ENCODE data around the gene LIPC. TPM values are rescaled to one million over a fixed set of nuclear protein-coding genes. Genes with fewer than 3 reads are reported as not detected.

The LIPC gene
- total RNA-seq, 1 donor from 2014 or later, result 1.0 TPM

GRCh38 chr15:58404722-58405121 is 27.1 kb upstream of the LIPC start:
- no peaks in the 10 kb centered on the region for H3K36me3 ChIP-seq
- no peak for ATAC-seq

GRCh38 chr15:58405865-58406264 is 25.9 kb upstream of the LIPC start:
- H3K27me3 ChIP-seq (ENCODE audit: low read depth), result no peaks in the 10 kb centered on the region
- intact Hi-C loops (cut with DNase I), result no loop called here
- no peaks in the 10 kb centered on the region for H3K4me1 ChIP-seq
- TF ChIP-seq, protein P1, sequence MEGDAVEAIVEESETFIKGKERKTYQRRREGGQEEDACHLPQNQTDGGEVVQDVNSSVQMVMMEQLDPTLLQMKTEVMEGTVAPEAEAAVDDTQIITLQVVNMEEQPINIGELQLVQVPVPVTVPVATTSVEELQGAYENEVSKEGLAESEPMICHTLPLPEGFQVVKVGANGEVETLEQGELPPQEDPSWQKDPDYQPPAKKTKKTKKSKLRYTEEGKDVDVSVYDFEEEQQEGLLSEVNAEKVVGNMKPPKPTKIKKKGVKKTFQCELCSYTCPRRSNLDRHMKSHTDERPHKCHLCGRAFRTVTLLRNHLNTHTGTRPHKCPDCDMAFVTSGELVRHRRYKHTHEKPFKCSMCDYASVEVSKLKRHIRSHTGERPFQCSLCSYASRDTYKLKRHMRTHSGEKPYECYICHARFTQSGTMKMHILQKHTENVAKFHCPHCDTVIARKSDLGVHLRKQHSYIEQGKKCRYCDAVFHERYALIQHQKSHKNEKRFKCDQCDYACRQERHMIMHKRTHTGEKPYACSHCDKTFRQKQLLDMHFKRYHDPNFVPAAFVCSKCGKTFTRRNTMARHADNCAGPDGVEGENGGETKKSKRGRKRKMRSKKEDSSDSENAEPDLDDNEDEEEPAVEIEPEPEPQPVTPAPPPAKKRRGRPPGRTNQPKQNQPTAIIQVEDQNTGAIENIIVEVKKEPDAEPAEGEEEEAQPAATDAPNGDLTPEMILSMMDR (IDR thresholded peaks at IDR 0.05), result no peak
- no peaks in the 10 kb centered on the region for H3K36me3 ChIP-seq
- no peak for ATAC-seq
- H3K27ac ChIP-seq, result no peak overlapping the region
- no peaks in the 10 kb centered on the region for H3K9me3 ChIP-seq
- no peak for DNase-seq
- H3K4me3 ChIP-seq, result no peak overlapping the region

More at GRCh38 chr15:58404722-58405121, 27.1 kb upstream of the LIPC start:
- Histone ChIP-seq H3K27me3 (ENCODE audit: low read depth) (no peaks in the 10 kb centered on the region), H3K9me3 (no peaks in the 10 kb centered on the region), H3K27ac (no peak overlapping the region), H3K4me1 (no peaks in the 10 kb centered on the region), H3K4me3 (no peak overlapping the region)
- TF ChIP-seq, protein P1 (IDR thresholded peaks at IDR 0.05), result no peak
- intact Hi-C loops (cut with DNase I), result no loop called here
- DNase-seq, result no peak

- Histone ChIP-seq H3K9me3 (no peaks in the 10 kb centered on the region), H3K27me3 (ENCODE audit: low read depth) (no peaks in the 10 kb centered on the region), H3K36me3 (no peaks in the 10 kb centered on the region), H3K27ac (no peak overlapping the region), H3K4me3 (no peak overlapping the region), H3K4me1 (no peaks in the 10 kb centered on the region)
- intact Hi-C loops (cut with DNase I), result no loop called here
- no peak for DNase-seq
- no peak for ATAC-seq
- TF ChIP-seq, protein P1 (IDR thresholded peaks at IDR 0.05), result no peak
Measured at GRCh38 chr15:58406811-58407210, 25.0 kb upstream of the LIPC start.

DNA sequence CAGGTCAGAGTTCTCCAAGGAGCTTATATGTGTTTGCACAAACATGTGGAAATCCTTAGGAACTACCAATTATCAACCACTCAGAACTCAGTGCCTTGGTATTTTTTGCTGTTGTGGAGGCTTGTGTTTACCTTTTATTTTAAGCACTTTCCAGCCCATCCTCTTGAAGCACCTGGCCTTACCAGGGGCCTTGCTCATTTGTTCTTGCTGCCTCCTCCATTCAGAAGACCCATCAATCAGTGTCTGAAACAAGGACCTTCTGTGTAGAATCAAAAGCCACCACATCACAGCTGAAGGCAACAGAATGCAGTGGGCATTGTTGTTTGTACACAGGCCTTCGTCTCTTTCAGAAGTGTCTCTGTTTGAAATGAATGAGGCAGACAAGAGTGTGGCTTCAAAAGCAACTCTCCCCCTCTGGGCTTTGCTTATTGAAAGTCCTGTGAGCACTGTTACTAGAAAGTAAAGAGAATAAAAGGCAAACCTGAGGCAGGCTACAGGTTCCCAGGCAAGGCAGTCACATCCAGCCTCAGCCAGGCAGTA is 24.5 kb upstream of the LIPC start:
- intact Hi-C loops (cut with DNase I), result no loop called here

GRCh38 chr15:58407778-58408177 is 24.0 kb upstream of the LIPC start:
- intact Hi-C loops (cut with DNase I), result no loop called here
- H3K27me3 ChIP-seq (ENCODE audit: low read depth), result no peaks in the 10 kb centered on the region
- DNase-seq, result no peak
- no peaks in the 10 kb centered on the region for H3K36me3 ChIP-seq
- no peak for ATAC-seq
- H3K4me1 ChIP-seq, result no peaks in the 10 kb centered on the region
- H3K4me3 ChIP-seq, result no peak overlapping the region
- H3K27ac ChIP-seq, result no peak overlapping the region
- no peaks in the 10 kb centered on the region for H3K9me3 ChIP-seq
- TF ChIP-seq, protein P1 (IDR thresholded peaks at IDR 0.05), result no peak

More for the DNA sequence above, 24.5 kb upstream of the LIPC start:
- TF ChIP-seq, protein P1 (IDR thresholded peaks at IDR 0.05), result no peak
- Histone ChIP-seq H3K9me3 (no peaks in the 10 kb centered on the region), H3K4me3 (no peak overlapping the region), H3K27ac (no peak overlapping the region), H3K36me3 (no peaks in the 10 kb centered on the region), H3K4me1 (no peaks in the 10 kb centered on the region), H3K27me3 (ENCODE audit: low read depth) (no peaks in the 10 kb centered on the region)
- no peak for DNase-seq
- peak in 1 of 2 donors; percentile 42 for ATAC-seq
